ENCODE data around the gene TPM2. TPM values are rescaled to one million over a fixed set of nuclear protein-coding genes. Genes with fewer than 3 reads are reported as not detected.
A peak's percentile ranks its signal among the peaks of the same experiment; 100 is the strongest.
"Not testable (repeated sequence)": the region's sequence is repeated elsewhere in the genome, so short reads cannot be mapped to it uniquely, and the experiment has no call there.

TPM2 gene
- total and polyA plus RNA-seq, 11 donors, result 621 to 2,450 (median 858) TPM

GRCh38 chr9:35639631-35640030 is 50.1 kb downstream of the TPM2 start:
- H3K27ac ChIP-seq, result peak overlapping the region in 1 of 12 donors; percentile 80
- WGBS, 4 donors, result 87 to 97% (median 89%) methylated on average over 1 of the region's 1 CpG
- intact Hi-C loops (cut with DNase I), result loop anchor here in 1 of 10 donors (10.0 kb wide), 1 partner anchor 245 kb away; no protein-coding TSS in a partner anchor
- TF ChIP-seq POLR2A (IDR thresholded peaks at IDR 0.05) (no peak), CTCF (IDR thresholded peaks at IDR 0.05) (no peak)
- DNase-seq, result no peak
- no peak for ATAC-seq
- no peaks in the 10 kb centered on the region for H3K36me3 ChIP-seq
- no peak overlapping the region for H3K4me3 ChIP-seq
- no peaks in the 10 kb centered on the region for H3K27me3 ChIP-seq
- peaks cover 0 to 73% (median 0%) of the 10 kb centered on the region in 12 donors for H3K4me1 ChIP-seq
- no peaks in the 10 kb centered on the region for H3K9me3 ChIP-seq

GRCh38 chr9:35639225-35639624 is 50.5 kb downstream of the TPM2 start:
- H3K9me3 ChIP-seq; intact Hi-C loops (cut with DNase I); H3K36me3 ChIP-seq; H3K27me3 ChIP-seq; H3K4me3 ChIP-seq; DNase-seq; ATAC-seq: not testable (repeated sequence)
- Histone ChIP-seq H3K27ac (peak overlapping the region in 2 of 12 donors; percentile 13 to 80), H3K4me1 (peaks cover 0 to 73% (median 0%) of the 10 kb centered on the region in 12 donors)
- 58 to 71% (median 62%) methylated on average over 1 of the region's 1 CpG for WGBS, 4 donors

GRCh38 chr9:35638751-35639150 is 51.0 kb downstream of the TPM2 start:
- ATAC-seq; H3K27me3 ChIP-seq; H3K4me3 ChIP-seq; H3K9me3 ChIP-seq; intact Hi-C loops (cut with DNase I); DNase-seq; H3K36me3 ChIP-seq: not testable (repeated sequence)
- Histone ChIP-seq H3K4me1 (peaks cover 0 to 73% (median 0%) of the 10 kb centered on the region in 12 donors), H3K27ac (peak overlapping the region in 2 of 12 donors; percentile 13 to 80)
- 58 to 75% (median 60%) methylated on average over 7 of the region's 8 CpGs for WGBS, 4 donors

GRCh38 chr9:35637427-35637955 is 52.2 kb downstream of the TPM2 start:
- intact Hi-C loops (cut with DNase I); H3K27me3 ChIP-seq; DNase-seq; H3K4me3 ChIP-seq; H3K9me3 ChIP-seq; H3K36me3 ChIP-seq; ATAC-seq: not testable (repeated sequence)
- WGBS, 4 donors, result 93 to 96% (median 94%) methylated on average over 9 of the region's 9 CpGs
- Histone ChIP-seq H3K4me1 (peaks cover 0 to 73% (median 0%) of the 10 kb centered on the region in 12 donors), H3K27ac (peak overlapping the region in 2 of 12 donors; percentile 46 to 80)

GRCh38 chr9:35636877-35637246 is 52.9 kb downstream of the TPM2 start:
- H3K9me3 ChIP-seq; H3K36me3 ChIP-seq; DNase-seq; ATAC-seq; intact Hi-C loops (cut with DNase I); H3K4me3 ChIP-seq; H3K27me3 ChIP-seq: not testable (repeated sequence)
- 96 to 97% (median 97%) methylated on average over 6 of the region's 6 CpGs for WGBS, 4 donors
- Histone ChIP-seq H3K27ac (peak overlapping the region in 3 of 12 donors; percentile 34 to 80 (median 46)), H3K4me1 (peaks cover 0 to 68% (median 0%) of the 10 kb centered on the region in 12 donors)

GRCh38 chr9:35636135-35636876 is 53.4 kb downstream of the TPM2 start:
- Histone ChIP-seq H3K9me3 (no peaks in the 10 kb centered on the region), H3K27ac (peak overlapping the region in 3 of 12 donors; percentile 22 to 80 (median 34)), H3K4me3 (no peak overlapping the region), H3K4me1 (peaks cover 0 to 64% (median 0%) of the 10 kb centered on the region in 12 donors), H3K36me3 (no peaks in the 10 kb centered on the region), H3K27me3 (no peaks in the 10 kb centered on the region)
- WGBS, 4 donors, result 71 to 85% (median 79%) methylated on average over 9 of the region's 9 CpGs
- TF ChIP-seq CTCF (IDR thresholded peaks at IDR 0.05), result no peak
- no peak for TF ChIP-seq POLR2A (IDR thresholded peaks at IDR 0.05)
- DNase-seq (no peak), ATAC-seq (peak in 2 of 4 donors; percentile 28 to 65)
- intact Hi-C loops (cut with DNase I), result no loop called here
